GM19324 (cell line): ENCODE results near the gene LCE1B.

Experiments
- ATAC-seq: cut with Tn5 transposase; IDR thresholded peaks from one replicate; pipeline ENCODE4 v1.9.1; 2021; ENCODE audit warnings: mild to moderate bottlenecking, moderate library complexity; ENCODE audit not compliant: unreplicated experiment, low FRiP score

The LCE1B gene

DNA sequence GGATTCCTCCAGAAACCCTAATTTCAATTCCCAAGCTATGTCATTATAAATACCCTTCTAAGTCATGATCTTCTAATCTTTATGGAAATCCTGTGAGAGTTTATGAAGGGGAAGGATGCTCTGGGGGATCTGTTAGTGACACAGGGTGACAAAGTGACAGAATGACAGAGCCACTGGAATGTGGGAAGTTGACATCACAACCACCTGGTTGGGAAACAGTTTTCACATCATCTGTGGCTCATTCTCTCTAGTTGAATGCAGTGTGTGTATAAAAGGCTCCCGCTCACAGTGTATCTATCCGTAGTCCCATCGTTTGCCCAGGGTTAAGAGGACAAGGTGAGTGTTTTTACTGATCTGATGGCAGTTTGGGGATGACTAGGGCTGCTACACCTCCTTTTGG, 47.9 kb downstream of the LCE1B start, which contains the start of gene LCE7A:
LCE7A (plus strand) TSS at position 301 of the 400 bp plus-strand sequence. CDS start 702 bp downstream, outside the sequence.
- ATAC-seq, result no peak

DNA sequence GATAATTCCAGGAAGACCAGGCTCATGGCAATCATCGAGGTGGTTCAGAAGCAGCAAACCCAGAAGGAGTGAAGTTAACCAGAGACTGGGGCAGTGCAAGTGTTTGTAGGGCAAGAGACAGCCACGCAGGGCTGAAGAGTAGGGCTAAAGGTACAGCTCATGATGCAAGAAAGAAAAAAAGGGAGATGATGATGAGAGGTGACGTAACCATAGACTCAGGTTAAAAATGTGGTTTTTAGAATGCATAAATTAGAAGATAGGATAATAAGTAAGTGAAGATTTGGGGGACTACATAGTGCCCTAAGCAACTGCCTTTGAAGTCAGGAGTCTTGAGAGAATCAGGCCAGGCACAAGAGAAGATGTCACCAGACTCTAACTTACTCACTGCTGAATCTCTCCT, 48.4 kb downstream of the LCE1B start:
- ATAC-seq, result no peak

DNA sequence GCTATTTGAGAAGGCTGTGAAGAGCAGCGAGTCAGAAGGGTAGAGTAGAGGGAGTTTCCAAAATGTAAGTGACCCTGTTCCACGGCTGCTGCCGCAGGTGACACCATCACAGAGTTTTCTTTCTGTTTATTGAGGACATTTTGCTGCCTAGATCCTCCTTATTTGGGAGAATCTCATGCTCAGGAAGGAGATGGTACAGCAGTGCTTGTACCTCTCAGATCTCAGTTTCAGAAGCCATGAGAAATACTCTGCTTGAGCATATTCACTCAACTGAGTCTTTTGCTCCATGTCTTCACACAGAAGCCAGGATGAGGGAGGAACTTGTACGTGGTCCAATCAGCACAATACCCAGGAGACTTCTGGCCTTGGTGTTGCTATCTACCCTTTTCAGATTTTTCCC, 49.6 kb downstream of the LCE1B start:
- ATAC-seq, result no peak
